Measurements from ENCODE around the gene PARP9.

The PARP9 gene

GRCh38 chr3:122562923-122563716 lies 980 bp downstream of the PARP9 start:
- no peaks in the 10 kb centered on the region for H3K36me3 ChIP-seq (ENCODE audit: insufficient read depth, low read length)
- H3K79me2 ChIP-seq (ENCODE audit: insufficient read depth, low read length) = no peaks in the 10 kb centered on the region
- H4K20me1 ChIP-seq (ENCODE audit: insufficient read depth, low read length) = no peaks in the 10 kb centered on the region
- H3K27ac ChIP-seq (ENCODE audit: low read depth, low read length, poor library complexity, severe bottlenecking) = peak overlapping the region; percentile 12
- no peaks in the 10 kb centered on the region for H3K27me3 ChIP-seq (ENCODE audit: insufficient read depth, low read length)
- peak overlapping the region; percentile 72 for H3K9ac ChIP-seq (ENCODE audit: low read length)
- H3K4me3 ChIP-seq (ENCODE audit: low read depth, low read length, poor library complexity, severe bottlenecking) = peak overlapping the region; percentile 70
- peaks cover 34% of the 10 kb centered on the region for H3K4me1 ChIP-seq (ENCODE audit: insufficient read depth, low read length, severe bottlenecking)
- no peak for TF ChIP-seq CTCF (IDR thresholded peaks at IDR 0.05; ENCODE audit: low read length)
- no peak for TF ChIP-seq EZH2 (IDR thresholded peaks at IDR 0.05; ENCODE audit: borderline replicate concordance, low read length)
- no peaks in the 10 kb centered on the region for H3K9me2 ChIP-seq (ENCODE audit: low read depth, low read length)
- no peaks in the 10 kb centered on the region for H3K9me3 ChIP-seq (ENCODE audit: low read length)
- H3F3A ChIP-seq (ENCODE audit: insufficient read depth, low read length) = no peaks in the 10 kb centered on the region
- H3K4me2 ChIP-seq (ENCODE audit: low read length) = peak overlapping the region; percentile 68
- no peak overlapping the region for H2AFZ ChIP-seq (ENCODE audit: low read length)

- TF ChIP-seq CTCF (IDR thresholded peaks at IDR 0.05; ENCODE audit: low read length) = peak; percentile 77
- no peak for TF ChIP-seq EZH2 (IDR thresholded peaks at IDR 0.05; ENCODE audit: borderline replicate concordance, low read length)
- H3K36me3 ChIP-seq (ENCODE audit: insufficient read depth, low read length) = no peaks in the 10 kb centered on the region
- H3K27ac ChIP-seq (ENCODE audit: low read depth, low read length, poor library complexity, severe bottlenecking) = no peak overlapping the region
- H3K27me3 ChIP-seq (ENCODE audit: insufficient read depth, low read length) = no peaks in the 10 kb centered on the region
- H3K4me1 ChIP-seq (ENCODE audit: insufficient read depth, low read length, severe bottlenecking) = peaks cover 31% of the 10 kb centered on the region
- H3K9me2 ChIP-seq (ENCODE audit: low read depth, low read length) = no peaks in the 10 kb centered on the region
- H2AFZ ChIP-seq (ENCODE audit: low read length) = no peak overlapping the region
- H3K4me2 ChIP-seq (ENCODE audit: low read length) = no peak overlapping the region
- H3K9me3 ChIP-seq (ENCODE audit: low read length) = no peaks in the 10 kb centered on the region
- no peaks in the 10 kb centered on the region for H3K79me2 ChIP-seq (ENCODE audit: insufficient read depth, low read length)
- no peak overlapping the region for H3K9ac ChIP-seq (ENCODE audit: low read length)
- no peaks in the 10 kb centered on the region for H4K20me1 ChIP-seq (ENCODE audit: insufficient read depth, low read length)
- H3F3A ChIP-seq (ENCODE audit: insufficient read depth, low read length) = no peaks in the 10 kb centered on the region
- no peak overlapping the region for H3K4me3 ChIP-seq (ENCODE audit: low read depth, low read length, poor library complexity, severe bottlenecking)
Measured at GRCh38 chr3:122560680-122561079, 3.4 kb downstream of the PARP9 start.

GRCh38 chr3:122559906-122560305 lies 4.2 kb downstream of the PARP9 start:
- H3K9me2 ChIP-seq (ENCODE audit: low read depth, low read length) = no peaks in the 10 kb centered on the region
- no peaks in the 10 kb centered on the region for H3K9me3 ChIP-seq (ENCODE audit: low read length)
- H3K36me3 ChIP-seq (ENCODE audit: insufficient read depth, low read length) = no peaks in the 10 kb centered on the region
- no peaks in the 10 kb centered on the region for H3K79me2 ChIP-seq (ENCODE audit: insufficient read depth, low read length)
- H3K9ac ChIP-seq (ENCODE audit: low read length) = no peak overlapping the region
- H3K27ac ChIP-seq (ENCODE audit: low read depth, low read length, poor library complexity, severe bottlenecking) = no peak overlapping the region
- TF ChIP-seq EZH2 (IDR thresholded peaks at IDR 0.05; ENCODE audit: borderline replicate concordance, low read length) (no peak), CTCF (IDR thresholded peaks at IDR 0.05; ENCODE audit: low read length) (no peak)
- H3K27me3 ChIP-seq (ENCODE audit: insufficient read depth, low read length) = no peaks in the 10 kb centered on the region
- H4K20me1 ChIP-seq (ENCODE audit: insufficient read depth, low read length) = no peaks in the 10 kb centered on the region
- peaks cover 28% of the 10 kb centered on the region for H3K4me1 ChIP-seq (ENCODE audit: insufficient read depth, low read length, severe bottlenecking)
- no peak overlapping the region for H2AFZ ChIP-seq (ENCODE audit: low read length)
- no peak overlapping the region for H3K4me3 ChIP-seq (ENCODE audit: low read depth, low read length, poor library complexity, severe bottlenecking)
- no peaks in the 10 kb centered on the region for H3F3A ChIP-seq (ENCODE audit: insufficient read depth, low read length)
- no peak overlapping the region for H3K4me2 ChIP-seq (ENCODE audit: low read length)

Data from OCI-LY1 (cell line).